Peyer's patch (tissue), 4 donors: ENCODE measurements around the gene TRPC1. TPM values are rescaled to one million over a fixed set of nuclear protein-coding genes. Genes with fewer than 3 reads are reported as not detected.
"Not testable (repeated sequence)": the region's sequence is repeated elsewhere in the genome, so short reads cannot be mapped to it uniquely, and the experiment has no call there.

Experiments
- DNase-seq, 3 donors: peaks; one replicate each; pipeline ENCODE4 v3.0.0-alpha.2; 2017 to 2019
- H3K27ac ChIP-seq, 4 donors: fragments of 200-600 bp; sonication (generic); one replicate each; pipeline ENCODE4 v1.5.1; 2016 to 2019
- H3K27me3 ChIP-seq, 2 donors: fragments of 200-600 bp; sonication (generic); one replicate each; pipeline ENCODE4 v1.5.1; 2019
- H3K36me3 ChIP-seq, 3 donors: fragments of 200-600 bp; sonication (generic); one replicate each; pipeline ENCODE4 v1.5.1; 2016 to 2019
- H3K4me1 ChIP-seq, 4 donors: fragments of 200-600 bp; sonication (generic); one replicate each; pipeline ENCODE4 v1.5.1; 2016 to 2019
- H3K4me3 ChIP-seq, 4 donors: fragments of 200-600 bp; sonication (generic); 1 replicate in 3 of 4; 2 replicates in 1 of 4; pipeline ENCODE4 v1.5.1; 2016 to 2019; ENCODE audit warnings: mild to moderate bottlenecking in 1 of 4
- H3K9me3 ChIP-seq, 4 donors: fragments of 200-600 bp; sonication (generic); one replicate each; pipeline ENCODE4 v1.5.1; 2016 to 2019; ENCODE audit warnings: mild to moderate bottlenecking in 1 of 4
- POLR2A ChIP-seq, 2 donors: fragments of 450-650 bp; IDR thresholded peaks; one replicate each; pipeline ENCODE4 v1.5.1; 2017; ENCODE audit warnings: antibody characterized with exemption in 2 of 2, mild to moderate bottlenecking in 2 of 2, moderate library complexity in 2 of 2
- total RNA-seq, 4 donors: library from RNA; depleted of rRNA; stranded (reverse); fragments of >200 nt; gene quantifications; one replicate each; pipeline ENCODE4 v1.1.0, GENCODE V29; 2016
- TF ChIP-seq, protein P1 (sequence below), 6 experiments: fragments of 450-650 bp in 4 of 6; fragments of 200-600 bp in 2 of 6; sonication (generic) in 1 of 6; IDR thresholded peaks; one replicate each; pipeline ENCODE4 v1.5.1; 2017 to 2019; ENCODE audit warnings: antibody characterized with exemption in 6 of 6, mild to moderate bottlenecking in 3 of 6, moderate library complexity in 1 of 6

The TRPC1 gene
- total RNA-seq, 4 donors from 2014 or later: 1.1 to 12.4 (median 3.4) TPM

GRCh38 chr3:142693136-142693853 lies 30.5 kb upstream of the TRPC1 start:
- no peaks in the 10 kb centered on the region for H3K4me1 ChIP-seq
- H3K27me3 ChIP-seq: no peaks in the 10 kb centered on the region
- no peak for DNase-seq
- no peaks in the 10 kb centered on the region for H3K9me3 ChIP-seq
- H3K36me3 ChIP-seq: peaks cover 0 to 45% (median 0%) of the 10 kb centered on the region in 3 donors
- TF ChIP-seq POLR2A (IDR thresholded peaks at IDR 0.05): no peak
- TF ChIP-seq, protein P1, sequence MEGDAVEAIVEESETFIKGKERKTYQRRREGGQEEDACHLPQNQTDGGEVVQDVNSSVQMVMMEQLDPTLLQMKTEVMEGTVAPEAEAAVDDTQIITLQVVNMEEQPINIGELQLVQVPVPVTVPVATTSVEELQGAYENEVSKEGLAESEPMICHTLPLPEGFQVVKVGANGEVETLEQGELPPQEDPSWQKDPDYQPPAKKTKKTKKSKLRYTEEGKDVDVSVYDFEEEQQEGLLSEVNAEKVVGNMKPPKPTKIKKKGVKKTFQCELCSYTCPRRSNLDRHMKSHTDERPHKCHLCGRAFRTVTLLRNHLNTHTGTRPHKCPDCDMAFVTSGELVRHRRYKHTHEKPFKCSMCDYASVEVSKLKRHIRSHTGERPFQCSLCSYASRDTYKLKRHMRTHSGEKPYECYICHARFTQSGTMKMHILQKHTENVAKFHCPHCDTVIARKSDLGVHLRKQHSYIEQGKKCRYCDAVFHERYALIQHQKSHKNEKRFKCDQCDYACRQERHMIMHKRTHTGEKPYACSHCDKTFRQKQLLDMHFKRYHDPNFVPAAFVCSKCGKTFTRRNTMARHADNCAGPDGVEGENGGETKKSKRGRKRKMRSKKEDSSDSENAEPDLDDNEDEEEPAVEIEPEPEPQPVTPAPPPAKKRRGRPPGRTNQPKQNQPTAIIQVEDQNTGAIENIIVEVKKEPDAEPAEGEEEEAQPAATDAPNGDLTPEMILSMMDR (IDR thresholded peaks at IDR 0.05): no peak
- no peak overlapping the region for H3K27ac ChIP-seq
- no peak overlapping the region for H3K4me3 ChIP-seq

DNA sequence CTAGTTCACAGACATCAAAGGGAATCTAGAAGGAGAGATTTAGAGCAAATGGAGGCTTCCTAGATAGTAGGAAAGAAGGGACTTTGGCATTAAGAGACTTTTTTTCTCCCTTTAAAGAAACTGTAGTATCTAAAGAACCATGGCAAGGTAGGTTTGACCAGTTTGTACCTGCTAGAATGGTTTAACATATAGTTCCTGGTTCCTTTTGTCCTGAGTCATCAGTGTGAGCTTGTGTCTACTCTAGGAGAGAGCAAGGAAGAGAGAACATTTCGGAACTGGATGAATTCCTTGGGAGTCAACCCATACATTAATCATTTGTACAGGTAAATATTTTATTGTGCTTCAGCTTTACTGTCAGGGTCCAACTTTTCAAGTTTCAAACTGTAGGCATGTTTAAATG lies 29.6 kb upstream of the TRPC1 start:
- DNase-seq: no peak
- H3K4me3 ChIP-seq: no peak overlapping the region
- H3K27ac ChIP-seq: no peak overlapping the region

DNA sequence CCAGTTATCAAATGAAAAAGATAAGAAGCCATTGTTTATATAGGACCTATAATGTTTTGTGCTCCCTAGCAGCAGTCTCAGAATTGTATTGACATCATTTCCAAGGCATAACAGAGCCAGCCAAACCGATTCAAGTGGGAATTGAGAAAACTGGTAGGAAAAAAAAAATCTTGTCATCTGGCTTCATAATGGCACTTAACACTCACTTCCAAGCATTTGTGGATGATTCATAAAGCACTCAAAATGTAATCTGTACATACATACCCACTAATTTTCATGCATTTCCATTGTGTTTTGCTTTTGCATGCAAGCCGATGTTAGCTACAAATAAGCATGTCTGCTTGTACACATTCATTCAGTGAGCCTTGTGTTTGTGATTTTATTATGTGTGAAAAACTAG lies 18.6 kb upstream of the TRPC1 start:
- Histone ChIP-seq H3K4me3 (no peak overlapping the region), H3K36me3 (peaks cover 0 to 4% (median 0%) of the 10 kb centered on the region in 3 donors), H3K4me1 (no peaks in the 10 kb centered on the region), H3K9me3 (no peaks in the 10 kb centered on the region), H3K27me3 (no peaks in the 10 kb centered on the region), H3K27ac (no peak overlapping the region)
- TF ChIP-seq, protein P1 (IDR thresholded peaks at IDR 0.05): no peak
- no peak for TF ChIP-seq POLR2A (IDR thresholded peaks at IDR 0.05)
- DNase-seq: no peak

More for the DNA sequence above, 29.6 kb upstream of the TRPC1 start:
- Histone ChIP-seq H3K4me1 (no peaks in the 10 kb centered on the region), H3K36me3 (peaks cover 0 to 36% (median 0%) of the 10 kb centered on the region in 3 donors), H3K9me3 (no peaks in the 10 kb centered on the region), H3K27me3 (no peaks in the 10 kb centered on the region)
- TF ChIP-seq, protein P1 (IDR thresholded peaks at IDR 0.05): no peak
- no peak for TF ChIP-seq POLR2A (IDR thresholded peaks at IDR 0.05)

GRCh38 chr3:142706321-142707127 lies 17.3 kb upstream of the TRPC1 start:
- Histone ChIP-seq H3K9me3 (no peaks in the 10 kb centered on the region), H3K36me3 (peaks cover 0 to 4% (median 0%) of the 10 kb centered on the region in 3 donors), H3K4me1 (no peaks in the 10 kb centered on the region), H3K27me3 (no peaks in the 10 kb centered on the region), H3K4me3 (no peak overlapping the region), H3K27ac (no peak overlapping the region)
- TF ChIP-seq POLR2A (IDR thresholded peaks at IDR 0.05): no peak
- TF ChIP-seq, protein P1 (IDR thresholded peaks at IDR 0.05): no peak
- no peak for DNase-seq

DNA sequence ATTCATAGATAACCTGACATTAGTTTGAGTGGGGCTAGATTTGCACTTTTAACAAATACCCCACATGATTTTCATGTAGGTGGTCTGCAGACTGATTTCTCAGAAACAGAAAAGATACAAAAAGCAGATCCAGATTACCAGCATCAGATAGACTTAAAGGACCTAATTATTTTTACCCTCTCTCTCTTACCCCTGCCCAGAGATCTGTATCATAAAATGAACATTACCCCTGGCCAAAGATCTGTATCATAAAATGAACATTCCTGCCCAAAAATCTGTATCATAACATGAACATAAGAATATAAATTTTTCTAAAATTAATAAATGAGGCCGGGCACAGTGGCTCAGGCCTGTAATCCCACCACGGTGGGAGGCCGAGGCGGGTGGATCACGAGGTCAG lies 14.6 kb upstream of the TRPC1 start:
- no peak overlapping the region for H3K4me3 ChIP-seq
- no peak for TF ChIP-seq POLR2A (IDR thresholded peaks at IDR 0.05)
- TF ChIP-seq, protein P1 (IDR thresholded peaks at IDR 0.05): no peak
- H3K36me3 ChIP-seq: peaks cover 0 to 4% (median 0%) of the 10 kb centered on the region in 3 donors
- no peak for DNase-seq
- H3K4me1 ChIP-seq: no peaks in the 10 kb centered on the region
- H3K9me3 ChIP-seq: no peaks in the 10 kb centered on the region
- no peaks in the 10 kb centered on the region for H3K27me3 ChIP-seq
- no peak overlapping the region for H3K27ac ChIP-seq

DNA sequence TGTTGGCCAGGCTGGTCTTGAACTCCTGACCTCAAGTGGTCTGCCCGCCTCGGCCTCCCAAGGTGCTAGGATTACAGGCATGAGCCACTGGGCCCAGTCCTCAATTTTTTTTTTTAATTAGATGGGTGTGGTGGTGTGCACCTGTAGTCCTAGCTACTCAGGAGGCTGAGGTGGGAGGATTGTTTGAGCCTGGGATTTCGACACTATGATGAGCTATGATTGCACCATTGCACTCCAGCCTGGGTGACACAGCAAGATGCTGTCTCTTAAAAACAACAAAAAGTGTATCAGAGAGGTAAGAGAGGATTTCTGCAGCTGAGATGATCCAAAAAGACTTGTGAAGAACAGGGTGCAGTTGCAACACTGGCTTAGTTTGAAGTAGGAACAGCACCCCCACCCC lies 9.0 kb upstream of the TRPC1 start:
- not testable (repeated sequence) for H3K36me3 ChIP-seq, H3K27me3 ChIP-seq, H3K4me1 ChIP-seq, H3K9me3 ChIP-seq, H3K4me3 ChIP-seq, DNase-seq, H3K27ac ChIP-seq
